HepG2 (cell line): ENCODE measurements around the gene SAMD10. TPM values are rescaled to one million over a fixed set of nuclear protein-coding genes. Genes with fewer than 3 reads are reported as not detected.

Experiments used
- ATRX ChIP-seq: sonication (generic); formaldehyde crosslinking; IDR thresholded peaks from 2 replicates; pipeline ENCODE4 v1.4.0; 2020; ENCODE audit warnings: missing genetic modification reagents, borderline replicate concordance
- CCDC6 ChIP-seq: sonication (generic); formaldehyde crosslinking; IDR thresholded peaks from 2 replicates; pipeline ENCODE4 v1.8.1; 2022; ENCODE audit warnings: mild to moderate bottlenecking, missing genetic modification reagents, moderate library complexity
- CEBPZ ChIP-seq: IDR thresholded peaks from 2 replicates; pipeline ENCODE4 v1.6.1; 2012; ENCODE audit warnings: low read length, improper control_type of control experiment
- CREB3 ChIP-seq: sonication (generic); formaldehyde crosslinking; IDR thresholded peaks from 2 replicates; pipeline ENCODE4 v1.5.0; 2020; ENCODE audit warnings: missing genetic modification reagents
- DDIT3 ChIP-seq: sonication (generic); formaldehyde crosslinking; IDR thresholded peaks from 2 replicates; pipeline ENCODE4 v1.4.0; 2020; ENCODE audit warnings: mild to moderate bottlenecking, missing genetic modification reagents
- IRF9 ChIP-seq: sonication (generic); formaldehyde crosslinking; IDR thresholded peaks from 2 replicates; pipeline ENCODE4 v1.8.0; 2022; ENCODE audit warnings: missing genetic modification reagents, mild to moderate bottlenecking, borderline replicate concordance
- JUNB ChIP-seq: sonication (generic); formaldehyde crosslinking; IDR thresholded peaks from 2 replicates; pipeline ENCODE4 v1.8.0; 2022; ENCODE audit warnings: missing genetic modification reagents, mild to moderate bottlenecking, borderline replicate concordance
- MAFF ChIP-seq: IDR thresholded peaks from 2 replicates; pipeline ENCODE4 v1.6.1; 2011; ENCODE audit warnings: low read depth, low read length, improper control_type of control experiment
- MEF2D ChIP-seq: sonication (generic); formaldehyde crosslinking; IDR thresholded peaks from 2 replicates; pipeline ENCODE4 v1.5.1; 2020; ENCODE audit warnings: mild to moderate bottlenecking, missing genetic modification reagents
- ONECUT2 ChIP-seq: sonication (generic); formaldehyde crosslinking; IDR thresholded peaks from 2 replicates; pipeline ENCODE4 v1.4.0; 2020; ENCODE audit warnings: missing genetic modification reagents
- PRDM4 ChIP-seq: sonication (generic); formaldehyde crosslinking; IDR thresholded peaks from 2 replicates; pipeline ENCODE4 v1.9.0; 2021; ENCODE audit warnings: missing genetic modification reagents, borderline replicate concordance
- RAD51 ChIP-seq: fragments of 450-650 bp; IDR thresholded peaks from 2 replicates; pipeline ENCODE4 v1.6.1; 2016; ENCODE audit warnings: borderline replicate concordance
- RARA ChIP-seq: IDR thresholded peaks from 2 replicates; pipeline ENCODE4 v1.6.1; 2016; ENCODE audit warnings: missing genetic modification reagents, missing compliant biosample characterization
- SRF ChIP-seq: IDR thresholded peaks from 2 replicates; pipeline ENCODE4 v1.6.1; 2011; ENCODE audit warnings: mild to moderate bottlenecking, low read depth, low read length, moderate library complexity
- STAT5B ChIP-seq: sonication (generic); formaldehyde crosslinking; IDR thresholded peaks from 2 replicates; pipeline ENCODE4 v1.4.0; 2020; ENCODE audit warnings: missing genetic modification reagents
- TOE1 ChIP-seq: sonication (generic); formaldehyde crosslinking; IDR thresholded peaks from 2 replicates; pipeline ENCODE4 v1.4.0; 2020; ENCODE audit warnings: mild to moderate bottlenecking, missing genetic modification reagents
- YEATS4 ChIP-seq: sonication (generic); formaldehyde crosslinking; IDR thresholded peaks from 2 replicates; pipeline ENCODE4 v1.4.0; 2020; ENCODE audit warnings: missing genetic modification reagents, borderline replicate concordance
- ZMAT3 ChIP-seq: sonication (generic); formaldehyde crosslinking; conservative IDR thresholded peaks from 2 replicates; pipeline ENCODE4 v1.7.0; 2021; ENCODE audit warnings: missing genetic modification reagents
- ZNF124 ChIP-seq: sonication (generic); formaldehyde crosslinking; IDR thresholded peaks from 2 replicates; pipeline ENCODE4 v1.4.0; 2020; ENCODE audit warnings: missing genetic modification reagents
- ZNF335 ChIP-seq: sonication (generic); formaldehyde crosslinking; IDR thresholded peaks from 2 replicates; pipeline ENCODE4 v1.4.0; 2020; ENCODE audit warnings: missing genetic modification reagents
- ZNF577 ChIP-seq: sonication (generic); formaldehyde crosslinking; IDR thresholded peaks from 2 replicates; pipeline ENCODE4 v1.4.0; 2020; ENCODE audit warnings: mild to moderate bottlenecking, low read depth, missing genetic modification reagents, borderline replicate concordance
- ZNF772 ChIP-seq: sonication (generic); formaldehyde crosslinking; IDR thresholded peaks from 2 replicates; pipeline ENCODE4 v1.5.0; 2020; ENCODE audit warnings: mild to moderate bottlenecking, missing genetic modification reagents
- polyA plus RNA-seq, 8 experiments: library from polyadenylated mRNA; depleted of rRNA in 3 of 8; stranded (reverse) in 7 of 8; unstranded in 1 of 8; fragments of >200 nt; fragmentation: Illumina TruSeq in 4 of 8; extraction: Trizol in 4 of 8; gene quantifications; 2 replicates each; pipeline versions ENCODE4 v1.2.1 to v1.2.3, GENCODE V29; 2011 to 2016; ENCODE audit warnings: low read depth in 4 of 8, missing spikeins in 1 of 8, mixed read lengths in 1 of 8; ENCODE audit not compliant: insufficient read depth in 1 of 8
- total RNA-seq, 5 experiments: library from RNA; depleted of rRNA; stranded (reverse); fragments of >200 nt; fragmentation: Illumina TruSeq; extraction: Trizol; gene quantifications; 2 replicates each; pipeline ENCODE4 v1.2.3, GENCODE V29; 2016; ENCODE audit warnings: low read depth in 1 of 5

Gene SAMD10
- total and polyA plus RNA-seq, 2 of the 13 experiments (the other 11 are each of a cell fraction or from before 2014, with no cell fraction given), result 6.1 to 11.0 TPM

GRCh38 chr20:63978319-63979228 is 868 bp downstream of the SAMD10 start (continued):
- TF ChIP-seq RAD51, result no peak
- TF ChIP-seq IRF9 (CRISPR knock-in tag), result no peak; the same call in 1 of the 2 replicates
- TF ChIP-seq CCDC6 (CRISPR knock-in tag), result peak; percentile 86
- peak; percentile 57; the same call in 1 of the 2 replicates for TF ChIP-seq ONECUT2 (CRISPR knock-in tag)
- peak; percentile 90 for TF ChIP-seq ZNF772 (CRISPR knock-in tag)
- peak; percentile 60 for TF ChIP-seq RARA
- no peak for TF ChIP-seq STAT5B (CRISPR knock-in tag)
- TF ChIP-seq MEF2D, result peak; percentile 90
- peak; percentile 86 for TF ChIP-seq ZNF124 (CRISPR knock-in tag)
- TF ChIP-seq ZMAT3 (CRISPR knock-in tag), result peak; percentile 98
- TF ChIP-seq CREB3 (CRISPR knock-in tag), result peak; percentile 89; the same call in 1 of the 2 replicates
- no peak for TF ChIP-seq CEBPZ
- peak; percentile 80 for TF ChIP-seq ZNF335 (CRISPR knock-in tag)
- TF ChIP-seq YEATS4 (CRISPR knock-in tag), result peak; percentile 94
- TF ChIP-seq PRDM4 (CRISPR knock-in tag), result 0 out of 2 replicates have a peak, but pooled peaks have one; percentile 13
- 0 out of 2 replicates have a peak, but pooled peaks have one; percentile 58 for TF ChIP-seq DDIT3 (CRISPR knock-in tag)
- no peak for TF ChIP-seq ATRX (CRISPR knock-in tag)
- peak; percentile 80; the same call in 1 of the 2 replicates for TF ChIP-seq TOE1 (CRISPR knock-in tag)
- no peak for TF ChIP-seq ZNF577
- no peak for TF ChIP-seq JUNB (CRISPR knock-in tag)
- no peak for TF ChIP-seq SRF
- no peak for TF ChIP-seq MAFF
